Measurements from ENCODE around the gene LRG1.
"Not testable (repeated sequence)": the region's sequence is repeated elsewhere in the genome, so short reads cannot be mapped to it uniquely, and the experiment has no call there.

GRCh38 chr19:4563562-4563961, 23.7 kb upstream of the LRG1 start:
- not testable (repeated sequence) for TF ChIP-seq CTCF, POLR2A (IDR thresholded peaks at IDR 0.05)

All from adrenal gland (tissue), 5 donors.